ENCODE measurements around the gene STK32A.
A peak's percentile ranks its signal among the peaks of the same experiment; 100 is the strongest.

Gene STK32A

GRCh38 chr5:147223343-147223742 is 11.5 kb upstream of the STK32A start:
- TF ChIP-seq CTCF (IDR thresholded peaks at IDR 0.05; ENCODE audit: low read depth, low read length, missing control alignments), result no peak
- no peak for DNase-seq
- Histone ChIP-seq H3K36me3 (replicated peaks) (no peaks in the 10 kb centered on the region), H3K4me3 (ENCODE audit: low read depth, low read length) (no peak overlapping the region), H3K27me3 (replicated peaks) (no peaks in the 10 kb centered on the region), H3K27ac (no peak overlapping the region)
- in situ Hi-C loops (cut with HindIII; ENCODE audit: low pct_ligation_motif_present, low sequenced_read_pairs), result no loop called here

GRCh38 chr5:147223948-147224791 is 10.7 kb upstream of the STK32A start:
- peak; percentile 70 for TF ChIP-seq CTCF (IDR thresholded peaks at IDR 0.05; ENCODE audit: low read depth, low read length, missing control alignments)
- Histone ChIP-seq H3K27me3 (replicated peaks) (no peaks in the 10 kb centered on the region), H3K4me3 (ENCODE audit: low read depth, low read length) (no peak overlapping the region), H3K27ac (no peak overlapping the region), H3K36me3 (replicated peaks) (no peaks in the 10 kb centered on the region)
- in situ Hi-C loops (cut with HindIII; ENCODE audit: low pct_ligation_motif_present, low sequenced_read_pairs), result no loop called here
- peak; percentile 20 for DNase-seq

- Histone ChIP-seq H3K27ac (no peak overlapping the region), H3K27me3 (replicated peaks) (no peaks in the 10 kb centered on the region), H3K36me3 (replicated peaks) (no peaks in the 10 kb centered on the region), H3K4me3 (ENCODE audit: low read depth, low read length) (no peak overlapping the region)
- TF ChIP-seq CTCF (IDR thresholded peaks at IDR 0.05; ENCODE audit: low read depth, low read length, missing control alignments), result no peak
- no peak for DNase-seq
- in situ Hi-C loops (cut with HindIII; ENCODE audit: low pct_ligation_motif_present, low sequenced_read_pairs), result no loop called here
Measured at GRCh38 chr5:147225938-147226337, 8.9 kb upstream of the STK32A start.

GRCh38 chr5:147226512-147226911 is 8.3 kb upstream of the STK32A start:
- no peak overlapping the region for H3K4me3 ChIP-seq (ENCODE audit: low read depth, low read length)
- no peak overlapping the region for H3K27ac ChIP-seq
- in situ Hi-C loops (cut with HindIII; ENCODE audit: low pct_ligation_motif_present, low sequenced_read_pairs), result no loop called here
- DNase-seq, result no peak
- TF ChIP-seq CTCF (IDR thresholded peaks at IDR 0.05; ENCODE audit: low read depth, low read length, missing control alignments), result no peak
- H3K27me3 ChIP-seq (replicated peaks), result no peaks in the 10 kb centered on the region
- H3K36me3 ChIP-seq (replicated peaks), result no peaks in the 10 kb centered on the region

- Histone ChIP-seq H3K27ac (no peak overlapping the region), H3K36me3 (replicated peaks) (no peaks in the 10 kb centered on the region), H3K27me3 (replicated peaks) (peaks cover 3% of the 10 kb centered on the region), H3K4me3 (ENCODE audit: low read depth, low read length) (peak overlapping the region; percentile 54)
- in situ Hi-C loops (cut with HindIII; ENCODE audit: low pct_ligation_motif_present, low sequenced_read_pairs), result no loop called here
- DNase-seq, result no peak
- TF ChIP-seq CTCF (IDR thresholded peaks at IDR 0.05; ENCODE audit: low read depth, low read length, missing control alignments), result no peak
Measured at GRCh38 chr5:147234239-147234824, 494 bp upstream of the STK32A start.

Measured in brain microvascular endothelial cell (primary cell).